Esophagus muscularis mucosa (tissue), 4 donors: ENCODE data around the gene ZNF740. TPM values are rescaled to one million over a fixed set of nuclear protein-coding genes. Genes with fewer than 3 reads are reported as not detected.

Experiments
- DNase-seq: peaks from one replicate; pipeline ENCODE4 v3.0.0-alpha.2; 2017; ENCODE audit errors: extremely low spot score
- H3K27ac ChIP-seq, 4 donors: fragments of 200-600 bp; sonication (generic); replicated peaks in 1 of 4; 1 replicate in 3 of 4; 2 replicates in 1 of 4; pipeline ENCODE4 v1.5.1; 2016 to 2019; ENCODE audit warnings: mild to moderate bottlenecking in 1 of 4
- H3K27me3 ChIP-seq, 4 donors: fragments of 200-600 bp; sonication (generic); one replicate each; pipeline versions ENCODE4 v1.5.1 to v1.6.0; 2016 to 2019
- H3K36me3 ChIP-seq, 4 donors: fragments of 200-600 bp; sonication (generic); one replicate each; pipeline ENCODE4 v1.5.1; 2016 to 2019
- H3K4me1 ChIP-seq, 4 donors: fragments of 200-600 bp; sonication (generic); one replicate each; pipeline ENCODE4 v1.5.1; 2016 to 2019
- H3K4me3 ChIP-seq, 4 donors: fragments of 200-600 bp; sonication (generic); 1 replicate in 2 of 4; 2 replicates in 2 of 4; pipeline ENCODE4 v1.5.1; 2016 to 2019; ENCODE audit warnings: mild to moderate bottlenecking in 4 of 4, moderate library complexity in 1 of 4
- H3K9me3 ChIP-seq, 4 donors: fragments of 200-600 bp; sonication (generic); 1 replicate in 3 of 4; 2 replicates in 1 of 4; pipeline ENCODE4 v1.5.1; 2016 to 2019
- CTCF ChIP-seq, 3 experiments: fragments of 200-600 bp in 2 of 3; fragments of 450-650 bp in 1 of 3; sonication (generic) in 2 of 3; IDR thresholded peaks; one replicate each; pipeline ENCODE4 v1.5.1; 2017 to 2019; ENCODE audit warnings: antibody characterized with exemption in 3 of 3, mild to moderate bottlenecking in 2 of 3, moderate library complexity in 1 of 3
- EP300 ChIP-seq: sonication (generic); formaldehyde crosslinking; IDR thresholded peaks from one replicate; pipeline ENCODE4 v1.6.1; 2017; ENCODE audit warnings: antibody characterized with exemption
- POLR2A ChIP-seq: fragments of 450-650 bp; IDR thresholded peaks from one replicate; pipeline ENCODE4 v1.6.1; 2017; ENCODE audit warnings: antibody characterized with exemption, moderate library complexity, mild to moderate bottlenecking, low read depth
- POLR2AphosphoS5 ChIP-seq, 2 donors: sonication (generic); formaldehyde crosslinking; IDR thresholded peaks; one replicate each; pipeline ENCODE4 v1.6.1; 2017; ENCODE audit warnings: antibody characterized with exemption in 2 of 2
- WGBS: methylation state at CpG from one replicate; pipeline ENCODE4 v1.1.5; 2018; 5-methylcytosine and 5-hydroxymethylcytosine counted together
- intact Hi-C: fragments of 100-400 bp; cut with DNase I; formaldehyde crosslinking; loops from one replicate; pipeline ENCODE4 v1.15.1; 2023
- total RNA-seq, 4 donors: library from RNA; depleted of rRNA; stranded (reverse); fragments of >200 nt; gene quantifications; one replicate each; pipeline versions ENCODE4 v1.1.0 to v1.2.1, GENCODE V29; 2016

The ZNF740 gene
- total RNA-seq, 4 donors from 2014 or later = 12.4 to 19.6 (median 15.3) TPM

DNA sequence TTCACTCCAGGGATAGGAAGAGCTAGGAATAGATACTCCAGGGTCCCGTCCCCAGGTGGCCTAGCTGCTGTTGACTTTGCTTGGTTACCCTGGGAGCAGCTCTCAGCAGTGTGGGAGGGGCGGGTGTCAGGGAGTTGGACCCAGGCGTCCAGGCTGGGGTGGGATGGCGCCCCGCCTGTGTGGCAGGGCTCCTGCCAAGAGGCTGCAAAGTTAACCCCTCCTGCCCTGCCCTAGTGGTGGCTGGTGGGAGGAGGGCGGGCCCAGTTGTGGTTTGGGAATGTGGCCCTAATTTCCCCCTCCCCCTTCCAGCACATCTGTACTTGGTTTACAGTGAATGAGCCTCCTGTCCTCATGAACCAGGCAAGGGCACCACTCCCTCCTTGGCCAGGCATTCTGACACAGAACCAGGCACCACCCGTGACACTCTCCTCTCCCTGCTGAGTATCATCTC, 53.2 kb downstream of the ZNF740 start:
- WGBS = 44% methylated on average over 2 of the region's 7 CpGs
- H3K4me3 ChIP-seq = peak overlapping the region in 1 of 4 donors; percentile 5
- no peak for DNase-seq

GRCh38 chr12:53234271-53234914, 53.9 kb downstream of the ZNF740 start:
- TF ChIP-seq EP300 (no peak), POLR2A (no peak), CTCF (IDR thresholded peaks at IDR 0.05) (no peak), POLR2AphosphoS5 (IDR thresholded peaks at IDR 0.05) (no peak)
- intact Hi-C loops = no loop called here
- Histone ChIP-seq H3K4me3 (no peak overlapping the region), H3K9me3 (no peaks in the 10 kb centered on the region), H3K4me1 (peaks cover 34 to 56% (median 53%) of the 10 kb centered on the region in 4 donors), H3K36me3 (no peaks in the 10 kb centered on the region), H3K27me3 (no peaks in the 10 kb centered on the region), H3K27ac (peak overlapping the region; percentile 88 to 96 (median 90))
- no peak for DNase-seq
- 10% methylated on average over 11 of the region's 12 CpGs for WGBS

More for the DNA sequence above, 53.2 kb downstream of the ZNF740 start:
- Histone ChIP-seq H3K9me3 (no peaks in the 10 kb centered on the region), H3K27me3 (no peaks in the 10 kb centered on the region), H3K36me3 (peaks cover 0 to under 1% (median 0%) of the 10 kb centered on the region in 4 donors), H3K27ac (peak overlapping the region; percentile 88 to 96 (median 90)), H3K4me1 (peaks cover 34 to 61% (median 59%) of the 10 kb centered on the region in 4 donors)
- intact Hi-C loops = no loop called here
- TF ChIP-seq POLR2AphosphoS5 (IDR thresholded peaks at IDR 0.05) (no peak), CTCF (IDR thresholded peaks at IDR 0.05) (no peak), POLR2A (no peak), EP300 (no peak)

DNA sequence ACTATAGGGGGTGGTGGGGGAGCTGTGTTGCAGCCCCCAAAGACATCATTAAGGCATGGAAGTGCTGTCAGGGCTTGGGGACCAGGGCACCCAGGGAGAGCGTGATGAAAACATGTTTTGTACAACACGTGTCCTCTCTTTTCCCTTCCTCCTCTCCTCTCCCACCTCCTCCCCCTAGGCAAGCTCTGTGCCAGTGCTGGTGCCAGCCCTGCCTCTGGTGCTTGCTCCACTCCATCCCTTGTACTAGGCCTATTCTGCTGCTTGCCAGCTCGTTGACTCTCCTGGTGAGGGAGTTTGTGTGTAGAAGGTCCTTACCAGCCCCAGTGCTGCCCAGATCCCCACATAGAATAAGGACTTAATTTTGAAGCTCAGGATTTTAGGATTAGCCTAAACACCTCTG, 54.6 kb downstream of the ZNF740 start:
- Histone ChIP-seq H3K27me3 (no peaks in the 10 kb centered on the region), H3K36me3 (no peaks in the 10 kb centered on the region), H3K4me3 (no peak overlapping the region), H3K4me1 (peaks cover 34 to 48% (median 46%) of the 10 kb centered on the region in 4 donors), H3K9me3 (no peaks in the 10 kb centered on the region), H3K27ac (peak overlapping the region; percentile 88 to 96 (median 90))
- DNase-seq = no peak
- WGBS = 58% methylated on average over 3 of the region's 3 CpGs
- TF ChIP-seq POLR2A = no peak
- no peak for TF ChIP-seq CTCF (IDR thresholded peaks at IDR 0.05)
- TF ChIP-seq POLR2AphosphoS5 (IDR thresholded peaks at IDR 0.05) = no peak
- intact Hi-C loops = no loop called here

DNA sequence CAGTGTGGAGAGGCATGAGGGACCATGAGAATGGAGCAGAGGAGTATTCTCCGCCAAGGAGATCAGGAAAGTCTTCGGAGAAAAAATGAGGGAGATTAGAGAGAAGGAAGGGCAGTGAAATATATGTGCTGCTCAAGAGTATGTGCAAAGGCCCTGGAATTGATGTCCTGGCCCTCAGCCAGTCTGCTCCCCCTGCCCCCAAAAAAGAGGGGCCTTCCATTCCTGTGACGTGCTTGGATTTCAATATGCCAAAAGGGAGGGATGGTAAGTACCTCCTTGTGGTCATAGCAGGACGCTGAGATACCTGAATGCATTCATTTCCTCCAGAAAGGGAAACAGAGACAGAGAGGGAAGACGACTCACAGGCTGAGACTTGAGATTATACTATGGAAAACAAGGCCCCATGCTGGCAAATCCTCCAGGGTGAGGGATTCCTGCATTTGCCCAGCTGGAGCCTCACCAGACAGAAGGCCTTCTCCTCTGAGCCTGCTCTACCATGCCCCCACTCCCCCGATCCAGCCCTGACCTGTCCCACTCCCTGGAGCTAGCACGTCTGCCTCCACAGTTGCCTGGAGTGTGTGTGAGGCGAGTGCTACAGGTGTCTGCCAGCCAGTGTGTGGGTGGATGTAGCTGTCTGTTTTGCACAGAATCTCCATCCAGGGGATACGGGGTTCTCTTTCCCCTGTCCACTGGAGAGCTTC, 55.4 kb downstream of the ZNF740 start:
- intact Hi-C loops = no loop called here
- H3K27me3 ChIP-seq = no peaks in the 10 kb centered on the region
- no peak for DNase-seq
- peaks cover 34 to 41% (median 39%) of the 10 kb centered on the region in 4 donors for H3K4me1 ChIP-seq
- H3K36me3 ChIP-seq = no peaks in the 10 kb centered on the region
- H3K27ac ChIP-seq = no peak overlapping the region
- no peak overlapping the region for H3K4me3 ChIP-seq
- H3K9me3 ChIP-seq = no peaks in the 10 kb centered on the region
- 72% methylated on average over 9 of the region's 9 CpGs for WGBS
- no peak for TF ChIP-seq POLR2A

GRCh38 chr12:53236443-53237111, 56.1 kb downstream of the ZNF740 start:
- no peak overlapping the region for H3K27ac ChIP-seq
- no peak for DNase-seq
- intact Hi-C loops = no loop called here
- WGBS = 100% methylated on average over 1 of the region's 1 CpG
- no peak overlapping the region for H3K4me3 ChIP-seq
- H3K36me3 ChIP-seq = no peaks in the 10 kb centered on the region
- H3K4me1 ChIP-seq = peaks cover 27 to 34% (median 32%) of the 10 kb centered on the region in 4 donors
- no peaks in the 10 kb centered on the region for H3K27me3 ChIP-seq
- H3K9me3 ChIP-seq = no peaks in the 10 kb centered on the region
- TF ChIP-seq POLR2AphosphoS5 (IDR thresholded peaks at IDR 0.05) (no peak), CTCF (IDR thresholded peaks at IDR 0.05) (no peak), EP300 (no peak), POLR2A (no peak)
